Activated CD4-positive, CD25-positive, alpha-beta regulatory T cell treated with anti-CD3 and anti-CD28 coated beads, Interleukin-2, amount 50 U/mL, for 24 hours (primary cell): ENCODE data around the gene MYO10.
A peak's percentile ranks its signal among the peaks of the same experiment; 100 is the strongest.
"Not testable (repeated sequence)": the region's sequence is repeated elsewhere in the genome, so short reads cannot be mapped to it uniquely, and the experiment has no call there.

Source experiments
- ATAC-seq, 2 donors: fragments of 150-1000 bp; cut with Tn5 transposase; one replicate each; pipeline ENCODE4 v1.10.0; 2021; ENCODE audit warnings: mild to moderate bottlenecking in 1 of 2, moderate library complexity in 1 of 2

Gene MYO10

DNA sequence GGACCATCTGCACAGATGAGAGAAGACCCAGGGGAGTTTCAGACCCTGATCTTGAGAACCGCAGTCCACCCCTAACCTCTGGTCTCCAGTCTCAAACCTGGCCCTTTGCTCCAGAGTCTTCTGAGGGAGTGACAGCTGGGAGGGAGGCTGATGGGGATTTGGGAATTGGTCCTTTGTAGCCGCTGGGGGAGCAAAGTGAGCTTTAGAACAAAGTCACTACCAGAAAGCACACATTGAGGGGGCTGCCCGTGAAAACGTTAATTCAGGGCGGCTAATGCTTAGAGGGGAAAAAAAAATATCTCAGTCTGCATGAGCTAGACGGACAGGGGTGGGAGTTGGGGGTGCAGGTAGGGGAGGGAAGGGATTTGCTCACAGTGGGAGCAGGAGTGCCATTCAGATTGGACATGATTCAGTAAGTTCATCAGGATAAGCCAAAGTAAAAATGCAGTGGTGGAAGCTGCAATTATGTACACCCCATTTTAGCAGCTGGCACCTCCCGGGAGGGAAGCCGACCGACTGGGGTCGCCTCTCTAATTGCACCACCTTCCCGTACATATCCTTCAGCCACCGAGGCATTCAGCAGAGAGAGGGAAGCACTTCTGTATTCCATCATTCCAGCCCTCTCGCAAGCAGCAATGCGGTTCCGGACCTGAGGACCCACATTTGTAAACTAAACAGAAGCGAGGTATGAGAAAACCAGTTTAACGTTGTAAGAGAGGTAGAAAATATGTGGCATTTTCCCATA is 195.8 kb downstream of the MYO10 start:
- ATAC-seq, result no peak

- ATAC-seq, result not testable (repeated sequence)
Measured at GRCh38 chr5:16738393-16738792, 197.7 kb downstream of the MYO10 start.

GRCh38 chr5:16737620-16738364 is 198.3 kb downstream of the MYO10 start:
- ATAC-seq, result no peak

DNA sequence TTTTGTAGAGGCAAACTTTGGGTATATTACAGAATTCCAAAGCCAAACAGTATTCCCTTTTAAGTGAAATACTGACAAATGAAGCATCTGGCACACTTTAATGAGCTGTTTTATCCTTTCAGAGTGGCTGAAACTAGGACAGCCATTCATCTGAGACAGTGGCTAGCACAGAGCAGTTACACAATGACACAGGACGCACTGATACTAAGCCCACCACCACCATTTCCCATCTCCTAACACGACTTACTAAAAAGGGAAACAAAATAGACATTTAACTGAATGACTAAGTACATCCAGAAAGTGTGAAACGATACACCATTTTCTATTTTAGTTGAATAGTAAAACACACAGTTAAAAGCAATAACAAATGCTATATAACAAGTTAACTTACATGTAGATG is 198.9 kb downstream of the MYO10 start:
- ATAC-seq, result no peak

DNA sequence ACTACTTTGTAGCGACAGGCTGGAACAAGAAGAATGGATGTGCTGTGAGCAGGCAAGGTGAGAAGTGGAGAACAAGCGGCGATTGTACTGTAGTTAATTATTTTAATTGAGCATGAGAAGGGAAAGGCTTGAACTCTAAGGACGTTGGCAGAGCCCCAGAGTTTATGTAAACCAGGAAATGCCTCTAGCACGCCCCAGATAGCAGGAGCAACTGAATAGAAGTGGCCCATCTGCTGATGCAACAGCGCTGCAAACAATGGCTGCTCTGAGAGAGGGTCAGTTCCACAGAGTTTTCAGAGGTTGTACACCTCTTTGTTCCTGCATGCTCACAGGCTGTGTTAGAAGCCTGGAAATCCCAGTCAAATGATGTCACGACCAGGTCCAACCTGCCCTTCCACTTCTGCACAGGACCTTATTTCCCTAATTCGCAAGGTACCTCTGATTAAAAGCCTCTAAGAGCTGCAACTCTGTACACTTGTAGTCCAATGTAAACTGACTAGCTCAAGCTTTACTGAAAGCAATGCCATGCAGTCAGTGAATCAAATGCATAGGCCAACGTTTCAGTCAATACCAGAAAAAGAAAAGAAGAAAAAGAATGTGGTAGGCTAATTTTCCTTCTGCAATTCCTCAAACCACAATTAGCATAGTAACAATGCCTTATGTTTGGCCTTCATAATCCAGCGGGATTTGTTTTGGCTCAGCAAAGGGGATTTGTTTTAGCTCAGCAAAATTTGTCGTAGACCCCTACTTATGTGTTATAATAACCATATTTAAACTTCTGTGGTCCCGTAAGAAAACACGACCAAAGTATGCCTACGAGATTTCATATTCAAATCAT is 199.7 kb downstream of the MYO10 start:
- ATAC-seq, result no peak

- no peak for ATAC-seq
Measured at GRCh38 chr5:16735101-16736060, 200.7 kb downstream of the MYO10 start.

GRCh38 chr5:16733331-16734006 is 202.6 kb downstream of the MYO10 start:
- no peak for ATAC-seq

- ATAC-seq, result no peak
Measured at GRCh38 chr5:16732356-16732755, 203.7 kb downstream of the MYO10 start.

GRCh38 chr5:16727755-16728325 is 208.2 kb downstream of the MYO10 start:
- ATAC-seq, result no peak

DNA sequence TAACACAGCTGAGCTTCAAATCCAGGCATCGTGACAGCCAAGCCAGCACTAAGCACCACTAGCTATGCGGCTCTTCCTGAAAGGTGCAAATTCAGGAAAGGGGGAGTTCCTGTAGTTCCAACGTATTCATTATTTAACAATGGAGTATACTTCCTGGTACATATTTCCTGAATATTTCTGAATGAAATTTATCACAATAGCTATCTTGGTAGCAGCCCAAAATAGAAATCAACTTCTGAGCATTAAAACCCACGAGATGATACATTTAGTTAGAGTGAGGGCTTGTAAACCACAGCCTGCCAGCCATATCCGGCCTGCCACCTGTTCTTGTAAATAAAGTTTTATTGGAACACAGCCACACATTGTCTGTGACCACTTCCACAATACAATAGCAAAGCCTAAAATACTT is 209.5 kb downstream of the MYO10 start:
- ATAC-seq, result peak in 1 of 2 donors; percentile 20

GRCh38 chr5:16725575-16725974 is 210.5 kb downstream of the MYO10 start:
- ATAC-seq, result no peak

DNA sequence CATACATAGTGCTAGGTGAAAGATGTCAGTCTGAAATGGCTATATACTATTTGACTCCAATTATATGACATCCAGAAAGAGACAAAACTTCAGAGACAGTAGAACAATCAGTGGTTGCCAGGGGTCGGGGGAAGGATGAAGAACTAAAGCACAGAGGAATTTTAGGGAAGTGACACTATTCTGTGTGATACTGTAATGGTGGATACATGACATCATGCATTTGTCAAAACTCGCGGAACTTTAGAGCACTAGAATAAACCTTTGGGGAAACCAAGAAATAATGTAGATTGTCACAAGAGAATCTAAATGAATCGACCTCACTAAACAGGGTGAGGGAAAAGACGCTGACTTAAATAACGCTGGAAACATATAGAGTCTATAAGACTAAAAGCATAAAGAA is 212.3 kb downstream of the MYO10 start:
- no peak for ATAC-seq

GRCh38 chr5:16722097-16722495 is 214.0 kb downstream of the MYO10 start:
- no peak for ATAC-seq

DNA sequence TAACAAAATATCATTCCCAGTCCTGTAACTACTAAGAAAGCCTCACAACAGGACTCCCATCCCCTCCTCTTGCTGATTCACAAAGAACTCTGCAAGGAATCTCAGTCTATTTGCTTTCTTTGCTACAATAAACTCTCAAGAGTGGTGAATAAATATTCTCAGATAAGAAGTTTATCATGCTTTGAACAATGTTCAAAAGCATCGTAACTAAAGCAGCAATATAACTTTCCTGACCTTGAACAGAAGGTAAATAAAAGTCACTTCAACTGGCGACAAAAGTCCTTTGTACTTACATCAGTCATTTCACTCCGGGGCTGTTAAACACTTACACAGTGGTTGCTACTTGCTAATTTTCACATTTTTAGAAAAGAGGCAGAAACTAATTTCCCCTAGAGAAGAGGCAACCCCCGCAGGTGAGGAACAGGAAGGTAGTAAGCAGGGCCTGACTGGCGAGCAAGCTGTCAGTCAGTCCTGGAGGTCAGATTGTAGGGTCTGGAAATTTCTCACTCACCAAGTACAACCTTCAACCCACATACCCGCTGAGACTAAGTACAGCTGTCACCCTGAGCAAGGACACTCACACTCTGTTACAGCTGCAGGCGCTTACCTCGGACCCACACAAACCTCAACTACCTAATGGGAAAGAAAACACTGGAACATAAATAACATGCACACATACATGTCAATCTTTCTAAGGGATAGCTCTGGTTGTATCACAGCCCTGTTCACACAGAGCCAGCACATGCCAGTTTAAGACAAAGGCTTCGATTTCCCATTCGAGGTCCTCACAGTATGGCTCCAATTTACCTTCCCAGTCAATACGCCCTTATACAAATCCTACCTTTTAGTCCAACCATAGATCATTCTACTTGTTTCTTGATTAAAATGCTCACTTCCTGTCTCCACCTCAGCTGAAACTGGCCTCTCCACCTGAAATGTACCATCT is 214.7 kb downstream of the MYO10 start:
- ATAC-seq, result no peak

GRCh38 chr5:16718036-16718435 is 218.1 kb downstream of the MYO10 start:
- not testable (repeated sequence) for ATAC-seq

- ATAC-seq, result no peak
Measured at GRCh38 chr5:16713386-16713928, 222.6 kb downstream of the MYO10 start.

DNA sequence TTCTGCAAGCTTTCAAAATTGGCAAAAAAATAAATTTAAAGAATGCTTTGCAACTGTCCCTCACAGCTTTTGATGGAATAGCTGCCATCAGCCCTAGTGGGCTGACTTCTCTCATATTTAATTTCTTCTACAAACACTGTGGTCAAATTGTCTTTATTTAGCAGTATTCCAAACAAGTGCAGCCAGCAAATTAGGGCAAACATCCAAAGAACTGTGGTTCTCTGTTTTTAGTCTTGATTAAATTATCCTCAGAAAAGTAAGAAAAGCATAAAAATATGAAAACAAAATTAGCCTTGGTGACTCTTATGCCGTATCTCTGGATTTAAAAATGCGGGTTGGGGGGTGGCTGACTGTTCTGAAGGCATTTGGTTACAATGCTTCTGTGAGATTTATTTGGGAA is 223.5 kb downstream of the MYO10 start:
- no peak for ATAC-seq

DNA sequence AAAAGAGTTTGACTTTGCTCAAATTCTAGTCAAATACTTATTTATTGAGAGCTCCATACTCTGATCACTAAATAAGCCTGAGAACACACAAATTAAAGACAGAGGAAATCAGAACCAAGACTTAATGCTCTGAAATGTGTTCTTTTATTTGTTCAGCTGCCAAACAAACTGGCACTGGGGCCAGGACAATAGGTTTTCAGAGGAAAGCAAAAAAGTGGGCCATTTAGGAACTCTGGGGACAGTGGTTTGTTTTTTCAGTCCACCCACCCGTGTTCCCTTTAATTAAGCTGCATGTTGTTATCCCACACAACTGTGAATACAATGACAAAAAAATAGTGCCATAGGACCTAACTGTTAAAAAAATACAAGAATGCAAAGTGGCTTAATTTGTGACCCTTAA is 223.9 kb downstream of the MYO10 start:
- ATAC-seq, result no peak

GRCh38 chr5:16709691-16710433 is 226.2 kb downstream of the MYO10 start:
- no peak for ATAC-seq
